ENCODE data around the gene CEACAM16.
"Not testable (repeated sequence)": the region's sequence is repeated elsewhere in the genome, so short reads cannot be mapped to it uniquely, and the experiment has no call there.

Gene CEACAM16

GRCh38 chr19:44677019-44677811, 21.7 kb upstream of the CEACAM16 start:
- DNase-seq, result no peak

DNA sequence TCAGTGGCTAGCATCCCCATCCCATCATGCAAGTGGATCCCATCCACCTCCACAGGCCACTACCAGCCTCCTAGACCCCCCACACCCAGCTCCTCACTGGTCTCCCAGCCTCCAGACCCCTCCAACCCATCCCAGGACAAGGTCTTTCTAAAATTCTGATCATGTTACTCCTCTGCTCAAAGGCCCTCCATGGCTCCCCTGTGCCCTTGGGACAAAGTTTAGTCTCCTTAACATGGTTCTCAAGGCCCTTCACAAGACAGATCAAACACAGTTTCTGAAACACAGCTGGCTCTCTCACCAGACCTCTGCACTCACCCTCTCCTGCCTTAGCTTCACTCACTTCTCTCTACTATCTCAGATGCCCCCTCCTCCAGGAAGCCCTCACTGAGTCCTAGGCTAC, 18.4 kb upstream of the CEACAM16 start:
- DNase-seq, result no peak

DNA sequence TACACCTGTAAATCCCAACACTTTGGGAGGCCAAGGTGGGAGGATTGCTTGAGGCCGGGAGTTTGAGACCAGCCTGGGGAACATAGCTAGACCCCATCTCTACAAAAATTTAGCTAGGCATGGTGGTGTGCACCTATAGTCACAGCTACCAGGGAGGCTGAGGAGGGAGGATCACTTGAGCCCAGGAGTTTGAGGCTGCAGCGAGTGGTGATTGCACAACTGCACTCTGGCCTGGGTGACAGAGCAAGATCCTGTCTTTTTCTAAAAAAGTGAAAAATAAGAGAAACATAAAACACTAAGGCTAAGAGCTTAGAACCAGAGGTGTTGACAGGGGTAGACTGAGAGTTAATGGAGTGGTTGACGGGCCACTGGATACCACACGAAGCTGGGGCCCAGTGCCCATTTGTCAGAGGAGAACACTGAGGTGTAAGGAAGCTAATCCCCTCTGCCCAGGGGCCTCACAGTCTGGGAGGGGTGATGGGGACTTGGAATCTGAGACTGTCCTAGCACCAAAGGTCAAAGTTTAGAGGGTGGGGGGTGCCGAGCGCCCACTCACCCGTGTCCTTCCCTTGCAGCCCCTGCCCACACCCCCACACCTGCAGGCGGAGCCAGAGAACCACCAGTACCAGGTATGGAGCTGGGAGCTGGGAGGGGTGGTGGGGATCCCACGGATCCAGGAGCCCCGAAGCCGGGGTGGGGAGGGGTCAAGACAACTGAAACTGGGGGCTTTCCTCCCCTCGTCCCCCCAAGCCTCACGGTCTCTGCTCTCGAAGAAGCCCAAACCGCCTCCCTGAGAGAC, 16.8 kb upstream of the CEACAM16 start:
- no peak for DNase-seq

DNA sequence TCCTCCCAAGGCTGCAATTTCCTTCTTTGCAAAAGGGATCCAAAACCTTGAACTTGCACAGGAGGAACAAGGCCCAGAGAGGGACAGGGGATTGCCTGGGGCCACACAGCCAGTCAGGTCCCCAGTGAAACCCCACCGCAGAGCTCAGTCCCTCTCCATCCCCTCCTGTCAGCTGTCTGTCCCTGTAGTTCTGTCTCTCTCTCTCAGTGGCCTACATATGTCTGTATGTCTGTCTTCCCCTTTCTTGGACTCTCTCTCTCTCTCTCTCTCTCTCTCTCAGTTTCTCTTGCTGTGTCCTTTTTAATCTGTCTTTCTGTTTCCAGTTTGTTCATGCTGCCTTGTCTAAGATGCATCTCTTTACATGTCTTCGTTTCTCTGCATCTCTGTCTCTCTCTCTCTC, 16.1 kb upstream of the CEACAM16 start:
- DNase-seq, result no peak

- DNase-seq, result no peak
Measured at GRCh38 chr19:44683434-44684210, 15.3 kb upstream of the CEACAM16 start.

GRCh38 chr19:44684396-44684795, 14.6 kb upstream of the CEACAM16 start:
- DNase-seq, result not testable (repeated sequence)

DNA sequence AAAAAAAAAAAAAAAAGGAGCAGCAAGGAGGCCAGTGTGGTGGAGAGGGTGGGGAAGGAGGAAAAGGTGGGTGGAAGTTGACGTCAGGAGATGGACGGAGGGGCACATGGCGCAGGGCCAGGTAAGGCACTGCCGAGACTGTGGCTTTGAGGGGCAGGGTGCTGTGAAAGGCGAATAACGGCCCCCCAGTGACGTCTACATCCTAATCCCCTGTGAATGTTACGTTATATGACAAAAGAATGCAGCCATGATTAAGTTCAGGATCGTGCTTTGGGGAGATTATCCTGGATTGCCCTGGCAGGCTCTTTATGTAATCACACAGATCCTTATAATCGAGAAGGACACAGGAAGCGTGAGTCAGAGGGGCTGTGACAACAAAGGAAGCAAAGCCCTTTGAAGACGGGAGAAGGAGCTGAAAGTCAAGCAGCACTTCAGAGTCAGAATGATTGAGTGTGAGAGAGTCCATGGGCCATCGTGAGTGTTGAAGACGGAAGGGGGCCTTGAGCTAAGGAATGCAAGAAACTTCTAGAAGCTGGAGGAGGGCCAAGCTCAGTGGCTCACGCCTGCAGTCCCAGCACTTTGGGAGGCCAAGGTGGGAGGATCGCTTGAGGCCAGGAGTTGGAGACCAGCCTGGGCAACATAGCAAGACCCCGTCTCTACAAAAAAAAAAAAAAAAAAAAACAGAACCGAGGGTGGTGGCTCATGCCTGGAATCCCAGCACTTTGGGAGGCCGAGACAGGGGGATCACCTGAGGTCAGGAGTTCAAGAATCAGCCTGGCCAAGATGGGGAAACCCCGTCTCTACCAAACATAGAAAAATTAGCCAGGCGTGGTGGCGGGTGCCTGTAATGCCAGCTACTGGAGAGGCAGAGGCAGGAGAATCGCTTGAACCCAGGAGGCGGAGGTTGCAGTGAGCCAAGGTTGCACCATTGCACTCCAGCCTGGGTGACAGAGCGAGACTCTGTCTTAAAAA, 13.8 kb upstream of the CEACAM16 start:
- peak; percentile 36 for DNase-seq

GRCh38 chr19:44685877-44686276, 13.1 kb upstream of the CEACAM16 start:
- peak; percentile 41 for DNase-seq

GRCh38 chr19:44686896-44687295, 12.1 kb upstream of the CEACAM16 start:
- DNase-seq, result no peak

- DNase-seq, result no peak
Measured at GRCh38 chr19:44687888-44688287, 11.1 kb upstream of the CEACAM16 start.

DNA sequence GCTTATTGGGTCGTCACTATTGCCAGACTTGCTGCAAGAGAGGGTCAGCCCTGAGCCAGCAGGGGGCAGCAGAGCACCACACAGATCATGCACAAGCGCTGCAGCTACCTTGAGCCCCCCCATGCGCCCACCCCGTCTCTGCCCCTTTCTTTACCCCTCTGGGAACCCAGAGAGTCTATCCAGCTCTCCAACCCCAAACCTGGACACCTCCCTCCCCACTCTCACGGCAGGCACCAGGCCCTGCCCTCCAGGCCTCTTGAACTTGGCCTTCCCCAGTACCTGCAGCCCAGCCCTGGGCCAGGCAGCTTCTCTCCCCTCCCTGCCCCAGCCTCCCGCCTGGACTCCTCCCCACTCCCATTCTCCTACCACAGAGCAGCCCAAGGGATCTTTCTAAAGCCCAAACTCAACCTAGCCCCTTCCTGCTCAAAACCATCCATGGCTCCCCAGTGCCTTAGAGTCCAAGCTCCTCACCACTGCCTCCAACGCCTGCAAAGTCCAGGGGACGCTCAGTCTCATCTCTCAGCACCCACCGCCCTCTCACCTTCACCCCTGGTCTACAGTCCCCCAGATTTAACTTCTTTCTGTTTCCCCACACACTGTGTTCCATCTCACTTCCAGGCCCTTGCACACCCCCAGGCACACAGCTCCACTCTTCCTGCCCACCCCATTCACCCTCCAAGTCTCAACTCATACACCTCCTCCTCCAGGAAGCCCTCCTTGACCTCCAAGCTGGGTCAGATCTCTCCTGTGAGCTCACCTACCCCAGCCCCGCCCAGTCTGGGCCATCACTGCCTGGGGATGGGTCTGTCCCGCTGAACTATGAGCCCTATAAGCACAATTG, 9.4 kb upstream of the CEACAM16 start:
- peak; percentile 69 for DNase-seq

DNA sequence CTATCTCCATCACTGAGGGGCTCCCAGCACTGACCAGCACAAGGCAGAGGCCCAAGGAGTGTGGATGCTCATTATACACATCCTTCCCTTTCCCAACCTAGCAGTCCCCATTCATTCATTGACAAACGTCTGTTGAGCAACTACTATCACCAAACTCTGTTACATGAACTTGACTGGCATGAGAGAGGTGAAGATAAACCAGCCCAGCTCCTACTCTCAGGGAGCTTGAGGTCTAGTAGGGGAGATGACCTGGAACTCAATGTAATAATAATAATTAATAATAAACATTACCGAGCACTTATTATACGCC, 8.9 kb upstream of the CEACAM16 start:
- DNase-seq, result no peak

DNA sequence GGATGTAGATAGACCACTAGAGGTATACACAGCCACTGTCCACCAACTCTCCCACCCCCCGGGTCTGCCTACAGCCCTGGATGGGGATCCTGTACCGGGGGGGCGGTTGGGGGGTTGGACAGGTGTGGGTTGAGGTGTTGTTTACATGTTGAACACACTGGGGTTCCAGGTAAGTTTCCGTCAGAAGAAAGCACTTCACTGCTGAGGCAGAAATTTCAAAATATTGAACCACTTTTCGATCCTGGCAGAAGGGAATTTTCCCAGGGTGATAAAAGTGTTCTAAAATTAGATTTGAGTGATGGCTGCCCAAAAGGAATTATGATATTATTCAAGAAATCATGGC, 6.6 kb upstream of the CEACAM16 start:
- no peak for DNase-seq

- peak; percentile 24 for DNase-seq
Measured at GRCh38 chr19:44694184-44694579, 4.8 kb upstream of the CEACAM16 start.

GRCh38 chr19:44696939-44697669, 1.8 kb upstream of the CEACAM16 start:
- DNase-seq, result no peak

- no peak for DNase-seq
Measured at GRCh38 chr19:44697670-44698034, 1.3 kb upstream of the CEACAM16 start.

DNA sequence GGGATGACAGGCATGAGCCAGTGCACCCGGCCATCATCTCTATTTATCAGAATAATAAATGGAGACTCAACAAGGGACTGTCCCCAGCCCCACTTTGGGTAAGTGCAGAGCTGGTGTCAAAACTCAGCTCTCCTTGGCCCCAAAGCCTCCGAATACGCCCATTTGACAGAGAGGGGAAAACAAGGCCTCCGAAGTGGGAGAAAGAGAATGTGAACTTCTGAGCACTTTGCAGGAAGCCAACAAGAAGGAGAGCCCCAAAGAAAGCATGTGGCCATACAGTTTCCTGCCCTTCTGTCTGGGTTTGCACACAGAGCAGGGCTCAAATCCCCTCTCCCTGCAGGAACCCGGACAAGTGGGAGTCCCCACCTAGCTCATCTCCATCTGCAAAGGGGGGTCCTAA, 1.6 kb downstream of the CEACAM16 start:
- no peak for DNase-seq

- no peak for DNase-seq
Measured at GRCh38 chr19:44701228-44701627, 2.3 kb downstream of the CEACAM16 start.

GRCh38 chr19:44702551-44703176, 3.7 kb downstream of the CEACAM16 start:
- DNase-seq, result no peak

GRCh38 chr19:44703336-44704078, 4.6 kb downstream of the CEACAM16 start:
- no peak for DNase-seq
